ENCODE data around the gene HEATR9.

HEATR9 gene

DNA sequence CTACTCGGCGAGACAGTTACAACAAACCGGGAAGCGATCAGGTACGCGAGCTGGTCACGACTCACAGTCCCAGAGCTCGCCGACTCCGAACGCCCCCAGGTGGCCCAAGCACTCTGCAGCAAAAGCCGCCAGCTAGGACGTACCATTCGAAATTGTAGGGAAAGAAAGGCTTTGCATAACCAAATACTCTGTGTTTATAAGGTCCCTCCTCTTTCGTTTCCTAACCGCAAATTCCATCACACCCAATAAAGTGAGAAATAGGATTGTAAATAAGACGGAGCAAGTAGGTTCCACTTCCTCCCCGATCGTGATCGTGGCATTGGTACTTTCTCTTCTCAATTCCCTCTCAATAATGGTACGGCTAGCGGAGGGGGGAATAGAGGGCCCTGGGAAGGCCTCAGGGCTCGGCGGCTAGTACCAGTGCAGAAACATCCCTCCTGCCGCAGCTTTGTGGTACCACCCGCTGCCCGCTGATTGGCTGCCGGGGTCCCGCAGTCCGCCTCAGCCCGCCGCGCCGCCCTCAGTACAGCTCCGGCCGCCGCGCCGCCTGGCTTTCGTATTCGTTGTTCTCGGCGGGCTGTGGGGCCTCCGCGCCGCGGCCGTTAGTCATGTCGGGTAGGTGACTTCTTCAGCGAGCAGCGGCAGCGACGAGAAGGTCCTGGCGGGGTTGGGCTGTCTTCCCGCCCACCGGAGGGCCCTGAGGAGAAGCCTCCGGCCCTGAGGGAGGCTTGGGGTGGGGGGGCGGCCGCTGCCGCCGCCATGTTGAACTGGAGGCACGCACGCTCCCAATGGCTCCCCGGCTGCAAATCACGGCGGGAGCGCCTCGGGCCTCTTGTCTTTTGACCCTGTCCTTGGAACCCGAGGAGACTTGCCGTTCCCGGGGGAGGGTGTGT lies 59.5 kb downstream of the HEATR9 start, which contains the start of gene TAF15:
Gene TAF15 (plus strand): TSS at position 523 of the 893 bp plus-strand sequence. CDS start 86 bp downstream, at position 609.
- DNase-seq (ENCODE audit: low spot score) = peak; percentile 96

GRCh38 chr17:35808240-35808961 lies 60.3 kb downstream of the HEATR9 start:
- no peak for DNase-seq (ENCODE audit: low spot score)

DNA sequence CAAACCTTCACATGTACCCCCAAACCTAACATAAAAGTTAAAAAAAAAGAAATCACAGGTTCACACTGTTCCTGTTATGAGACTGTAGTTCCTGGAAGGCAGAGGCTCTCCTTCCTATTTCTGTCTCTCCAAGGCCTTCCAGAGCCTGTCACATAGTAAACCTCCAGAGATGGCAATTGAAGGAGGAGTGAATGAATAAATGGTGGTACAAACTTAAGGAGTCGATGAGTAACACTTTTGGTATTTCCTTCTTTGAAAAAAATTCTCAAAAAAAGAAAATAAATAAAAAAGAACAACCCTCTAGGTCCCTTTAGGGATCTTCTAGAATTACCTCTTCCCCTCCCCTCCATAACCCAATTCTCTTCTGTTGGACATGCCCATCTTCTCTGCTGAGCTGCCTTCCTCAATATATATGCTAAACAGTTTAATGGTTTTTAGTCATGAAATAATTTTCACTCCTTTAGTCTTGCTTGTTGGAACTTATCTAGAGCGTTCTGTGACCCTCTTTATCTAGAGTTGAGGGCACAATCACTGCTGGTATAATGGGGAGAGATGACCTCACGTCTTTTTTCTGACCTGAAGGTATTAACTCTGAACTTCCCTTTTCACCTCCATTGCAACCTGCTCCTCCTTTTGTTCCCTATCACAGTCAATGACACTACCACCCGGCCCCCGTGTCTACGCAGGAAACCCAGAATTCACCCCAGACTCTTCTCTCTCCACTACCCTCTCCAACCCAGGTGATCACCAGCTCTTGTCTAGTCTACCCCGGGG lies 61.1 kb downstream of the HEATR9 start:
- no peak for DNase-seq (ENCODE audit: low spot score)
